GM21528 (cell line): Measurements from ENCODE around the gene MNAT1.

Experiments used
- ATAC-seq: cut with Tn5 transposase; IDR thresholded peaks from one replicate; pipeline ENCODE4 v1.9.1; 2021; ENCODE audit warnings: mild to moderate bottlenecking, moderate library complexity; ENCODE audit not compliant: unreplicated experiment, low FRiP score

MNAT1 gene

GRCh38 chr14:60956632-60957031 lies 222.1 kb downstream of the MNAT1 start:
- no peak for ATAC-seq

- ATAC-seq: no peak
Measured at GRCh38 chr14:60958146-60958545, 223.6 kb downstream of the MNAT1 start.

- no peak for ATAC-seq
Measured at GRCh38 chr14:60963761-60964160, 229.2 kb downstream of the MNAT1 start.

- ATAC-seq: no peak
Measured at GRCh38 chr14:60964904-60965303, 230.3 kb downstream of the MNAT1 start.

- ATAC-seq: no peak
Measured at GRCh38 chr14:60965402-60965801, 230.8 kb downstream of the MNAT1 start.

- no peak for ATAC-seq
Measured at GRCh38 chr14:60968099-60968498, 233.5 kb downstream of the MNAT1 start.

- no peak for ATAC-seq
Measured at GRCh38 chr14:60968671-60969070, 234.1 kb downstream of the MNAT1 start.

- no peak for ATAC-seq
Measured at GRCh38 chr14:60970146-60970545, 235.6 kb downstream of the MNAT1 start.

GRCh38 chr14:60971271-60971670 lies 236.7 kb downstream of the MNAT1 start:
- ATAC-seq: no peak

GRCh38 chr14:60972295-60972694 lies 237.7 kb downstream of the MNAT1 start:
- no peak for ATAC-seq

- ATAC-seq: no peak
Measured at GRCh38 chr14:60973070-60973469, 238.5 kb downstream of the MNAT1 start.

GRCh38 chr14:60974090-60974651 lies 239.6 kb downstream of the MNAT1 start:
- no peak for ATAC-seq

GRCh38 chr14:60975551-60975950 lies 241.0 kb downstream of the MNAT1 start:
- ATAC-seq: no peak

GRCh38 chr14:60977847-60978246 lies 243.3 kb downstream of the MNAT1 start:
- ATAC-seq: no peak

- peak; percentile 86 for ATAC-seq
Measured at GRCh38 chr14:60980811-60981632, 246.5 kb downstream of the MNAT1 start, which contains the start of the genes SLC38A6 and TRMT5. Gene SLC38A6, plus strand, starts transcription at chr14:60981245. Its CDS starts 33 bp downstream, at chr14:60981278. Gene TRMT5, minus strand, starts transcription at chr14:60981079. Its CDS starts 106 bp downstream, at chr14:60980973.

GRCh38 chr14:60981633-60982455 lies 247.3 kb downstream of the MNAT1 start:
- no peak for ATAC-seq

GRCh38 chr14:60984196-60984595 lies 249.6 kb downstream of the MNAT1 start:
- no peak for ATAC-seq

GRCh38 chr14:60986500-60986899 lies 251.9 kb downstream of the MNAT1 start:
- no peak for ATAC-seq

- ATAC-seq: no peak
Measured at GRCh38 chr14:60989599-60989998, 255.0 kb downstream of the MNAT1 start.

GRCh38 chr14:60998617-60999016 lies 264.1 kb downstream of the MNAT1 start:
- no peak for ATAC-seq

- no peak for ATAC-seq
Measured at GRCh38 chr14:60999536-60999935, 265.0 kb downstream of the MNAT1 start.
